K562 (cell line): Measurements from ENCODE around the gene NKAIN1. TPM values are rescaled to one million over a fixed set of nuclear protein-coding genes. Genes with fewer than 3 reads are reported as not detected.

ENCODE experiments used
- EHMT2 ChIP-seq: fragments of 450-650 bp; IDR thresholded peaks from 2 replicates; pipeline ENCODE4 v1.6.1; 2018; ENCODE audit warnings: antibody characterized with exemption
- EZH2 ChIP-seq: IDR thresholded peaks from 2 replicates; pipeline ENCODE4 v1.6.1; 2012; ENCODE audit warnings: low read depth, mild to moderate bottlenecking, inconsistent platforms, low read length, borderline replicate concordance
- FOS ChIP-seq: IDR thresholded peaks from 3 replicates; pipeline ENCODE4 v1.6.1; 2011; ENCODE audit not compliant: insufficient read length; ENCODE audit errors: extremely low read depth
- FOXM1 ChIP-seq, 2 experiments: fragments of 450-650 bp in 1 of 2; sonication (generic) in 1 of 2; formaldehyde crosslinking in 1 of 2; IDR thresholded peaks; 2 replicates each; pipeline versions ENCODE4 v1.6.1 to v1.9.0; 2017 to 2022; ENCODE audit warnings: low read depth in 2 of 2, mild to moderate bottlenecking in 2 of 2, missing genetic modification reagents in 1 of 2, moderate library complexity in 1 of 2
- MCM5 ChIP-seq: fragments of 450-650 bp; IDR thresholded peaks from 2 replicates; pipeline ENCODE4 v1.6.1; 2016; ENCODE audit warnings: low read depth
- MED1 ChIP-seq: sonication (generic); formaldehyde crosslinking; IDR thresholded peaks from 2 replicates; pipeline ENCODE4 v1.8.1; 2023; ENCODE audit warnings: missing genetic modification reagents, borderline replicate concordance
- OTX1 ChIP-seq: fragments of 450-650 bp; formaldehyde crosslinking; IDR thresholded peaks from 2 replicates; pipeline ENCODE4 v1.4.0; 2022; ENCODE audit warnings: mild to moderate bottlenecking
- PTBP1 ChIP-seq: fragments of 200-400 bp; formaldehyde crosslinking; IDR thresholded peaks from 2 replicates; pipeline ENCODE4 v1.6.1; 2017; ENCODE audit warnings: low read depth, low read length
- SIN3A ChIP-seq, 2 experiments: fragments of 150-350 bp in 1 of 2; IDR thresholded peaks; 2 replicates each; pipeline ENCODE4 v1.6.1; 2011 to 2016; ENCODE audit warnings: borderline replicate concordance in 2 of 2, low read depth in 2 of 2, low read length in 2 of 2, mild to moderate bottlenecking in 2 of 2, moderate library complexity in 2 of 2; ENCODE audit not compliant: control insufficient read depth in 1 of 2
- TAF9B ChIP-seq: fragments of 450-650 bp; IDR thresholded peaks from 2 replicates; pipeline ENCODE4 v1.6.1; 2018; ENCODE audit warnings: mild to moderate bottlenecking; ENCODE audit not compliant: partially characterized antibody
- ZBTB7A ChIP-seq: IDR thresholded peaks from 2 replicates; pipeline ENCODE4 v1.6.1; 2011; ENCODE audit warnings: low read depth, mild to moderate bottlenecking, low read length, moderate library complexity, borderline replicate concordance; ENCODE audit not compliant: control insufficient read depth
- ZNF274 ChIP-seq: IDR thresholded peaks from 2 replicates; pipeline ENCODE4 v1.6.1; 2011; ENCODE audit warnings: low read depth, mild to moderate bottlenecking, low read length, moderate library complexity, borderline replicate concordance
- ZNF583 ChIP-seq: fragments of 250-450 bp; sonication (Bioruptor Pico); IDR thresholded peaks from 2 replicates; pipeline ENCODE4 v1.4.0; 2020
- ZNF695 ChIP-seq: fragments of 450-650 bp; formaldehyde crosslinking; IDR thresholded peaks from 2 replicates; pipeline ENCODE4 v1.4.0; 2020; ENCODE audit warnings: mild to moderate bottlenecking, moderate library complexity
- polyA plus RNA-seq, 8 experiments: library from polyadenylated mRNA; depleted of rRNA in 4 of 8; stranded (reverse) in 5 of 8; unstranded in 3 of 8; fragments of >200 nt; fragmentation: Nextera tagmentation in 2 of 8; fragmentation: Illumina TruSeq in 1 of 8; extraction: Ambion mirVana in 2 of 8; extraction: Trizol in 1 of 8; gene quantifications; 2 replicates each; pipeline versions ENCODE4 v1.2.1 to v1.2.3, GENCODE V29; 2011 to 2014; ENCODE audit warnings: inconsistent platforms in 1 of 8, missing spikeins in 1 of 8
- total RNA-seq, 7 experiments: library from RNA; depleted of rRNA in 6 of 7; stranded (reverse); fragments of >200 nt in 6 of 7; fragmentation: Illumina TruSeq in 2 of 7; extraction: Trizol in 2 of 7; gene quantifications; 2 replicates each; pipeline versions ENCODE4 v1.2.1 to v1.2.3, GENCODE V29; 2011 to 2021; ENCODE audit warnings: low replicate concordance in 1 of 7
- TF ChIP-seq, protein P1 (sequence below): sonication (generic); formaldehyde crosslinking; IDR thresholded peaks from 2 replicates; pipeline ENCODE4 v1.8.0; 2022; ENCODE audit warnings: mild to moderate bottlenecking, missing genetic modification reagents
- TF ChIP-seq, protein P2 (sequence below): fragments of 150-350 bp; IDR thresholded peaks from 2 replicates; pipeline ENCODE4 v1.6.1; 2014; ENCODE audit warnings: low read depth, mild to moderate bottlenecking, low read length, borderline replicate concordance
- TF ChIP-seq, protein P3 (sequence below): fragments of 450-650 bp; formaldehyde crosslinking; conservative IDR thresholded peaks from 2 replicates; pipeline ENCODE4 v1.4.0; 2022; ENCODE audit warnings: mild to moderate bottlenecking, missing genetic modification characterization

The NKAIN1 gene
- total and polyA plus RNA-seq, 9 of the 15 experiments (the other 6 are each of a cell fraction or from before 2014, with no cell fraction given): 0.03 to 0.22 (median 0.04) TPM; not detected in 3

DNA sequence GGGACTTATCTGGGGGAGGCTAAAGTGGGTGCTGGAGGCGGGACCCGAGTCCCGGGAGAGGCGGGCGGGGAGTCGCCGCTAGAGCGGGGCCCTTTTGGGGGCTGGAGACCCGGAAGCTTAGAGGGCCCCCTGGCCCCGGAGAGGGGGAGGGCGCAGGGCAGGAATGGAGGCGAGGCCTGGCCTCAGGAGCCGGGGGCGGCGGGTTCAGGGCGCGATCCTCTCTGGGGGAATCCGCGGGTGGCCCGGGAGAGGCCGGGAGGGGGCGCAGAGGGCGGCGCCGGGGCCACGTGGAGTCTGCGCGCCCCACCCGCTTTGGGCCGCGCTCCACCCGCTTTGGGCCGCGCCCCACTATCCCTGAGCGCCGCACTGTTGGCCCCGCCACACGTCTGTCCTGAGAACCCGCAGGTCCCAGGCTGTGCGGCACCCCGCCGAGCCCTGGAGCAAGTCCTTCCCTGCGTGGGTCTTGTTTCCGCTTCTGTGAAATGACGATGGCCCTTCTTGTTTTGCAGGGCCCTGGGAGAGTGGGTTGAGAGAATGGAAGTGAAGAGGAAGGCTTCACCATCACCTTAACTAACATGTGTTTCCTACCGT lies 84.4 kb downstream of the NKAIN1 start (continued):
- TF ChIP-seq ZNF583 (CRISPR knock-in tag): 0 out of 2 replicates have a peak, but pooled peaks have one; percentile 67
- TF ChIP-seq PTBP1: no peak
- TF ChIP-seq ZNF274: no peak
- TF ChIP-seq EZH2: no peak
- no peak for TF ChIP-seq TAF9B
- TF ChIP-seq EHMT2: no peak
- TF ChIP-seq SIN3A (IDR thresholded peaks at IDR 0.05; ENCODE audit: borderline replicate concordance in 2 of 2, control insufficient read depth in 1 of 2, low read depth in 2 of 2, low read length in 2 of 2): peak; percentile 88 to 95; a peak in 2 of 4 replicates
- no peak for TF ChIP-seq MCM5
- TF ChIP-seq, protein P1, sequence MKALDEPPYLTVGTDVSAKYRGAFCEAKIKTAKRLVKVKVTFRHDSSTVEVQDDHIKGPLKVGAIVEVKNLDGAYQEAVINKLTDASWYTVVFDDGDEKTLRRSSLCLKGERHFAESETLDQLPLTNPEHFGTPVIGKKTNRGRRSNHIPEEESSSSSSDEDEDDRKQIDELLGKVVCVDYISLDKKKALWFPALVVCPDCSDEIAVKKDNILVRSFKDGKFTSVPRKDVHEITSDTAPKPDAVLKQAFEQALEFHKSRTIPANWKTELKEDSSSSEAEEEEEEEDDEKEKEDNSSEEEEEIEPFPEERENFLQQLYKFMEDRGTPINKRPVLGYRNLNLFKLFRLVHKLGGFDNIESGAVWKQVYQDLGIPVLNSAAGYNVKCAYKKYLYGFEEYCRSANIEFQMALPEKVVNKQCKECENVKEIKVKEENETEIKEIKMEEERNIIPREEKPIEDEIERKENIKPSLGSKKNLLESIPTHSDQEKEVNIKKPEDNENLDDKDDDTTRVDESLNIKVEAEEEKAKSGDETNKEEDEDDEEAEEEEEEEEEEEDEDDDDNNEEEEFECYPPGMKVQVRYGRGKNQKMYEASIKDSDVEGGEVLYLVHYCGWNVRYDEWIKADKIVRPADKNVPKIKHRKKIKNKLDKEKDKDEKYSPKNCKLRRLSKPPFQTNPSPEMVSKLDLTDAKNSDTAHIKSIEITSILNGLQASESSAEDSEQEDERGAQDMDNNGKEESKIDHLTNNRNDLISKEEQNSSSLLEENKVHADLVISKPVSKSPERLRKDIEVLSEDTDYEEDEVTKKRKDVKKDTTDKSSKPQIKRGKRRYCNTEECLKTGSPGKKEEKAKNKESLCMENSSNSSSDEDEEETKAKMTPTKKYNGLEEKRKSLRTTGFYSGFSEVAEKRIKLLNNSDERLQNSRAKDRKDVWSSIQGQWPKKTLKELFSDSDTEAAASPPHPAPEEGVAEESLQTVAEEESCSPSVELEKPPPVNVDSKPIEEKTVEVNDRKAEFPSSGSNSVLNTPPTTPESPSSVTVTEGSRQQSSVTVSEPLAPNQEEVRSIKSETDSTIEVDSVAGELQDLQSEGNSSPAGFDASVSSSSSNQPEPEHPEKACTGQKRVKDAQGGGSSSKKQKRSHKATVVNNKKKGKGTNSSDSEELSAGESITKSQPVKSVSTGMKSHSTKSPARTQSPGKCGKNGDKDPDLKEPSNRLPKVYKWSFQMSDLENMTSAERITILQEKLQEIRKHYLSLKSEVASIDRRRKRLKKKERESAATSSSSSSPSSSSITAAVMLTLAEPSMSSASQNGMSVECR: peak; percentile 91
- TF ChIP-seq FOXM1 (IDR thresholded peaks at IDR 0.05; ENCODE audit: low read depth): no peak
- TF ChIP-seq FOXM1 (CRISPR knock-in tag; IDR thresholded peaks at IDR 0.05; ENCODE audit: low read depth): no peak
- no peak for TF ChIP-seq OTX1 (CRISPR knock-in tag)
- TF ChIP-seq ZNF695: no peak
- TF ChIP-seq ZBTB7A: peak; percentile 99
- TF ChIP-seq, protein P2, sequence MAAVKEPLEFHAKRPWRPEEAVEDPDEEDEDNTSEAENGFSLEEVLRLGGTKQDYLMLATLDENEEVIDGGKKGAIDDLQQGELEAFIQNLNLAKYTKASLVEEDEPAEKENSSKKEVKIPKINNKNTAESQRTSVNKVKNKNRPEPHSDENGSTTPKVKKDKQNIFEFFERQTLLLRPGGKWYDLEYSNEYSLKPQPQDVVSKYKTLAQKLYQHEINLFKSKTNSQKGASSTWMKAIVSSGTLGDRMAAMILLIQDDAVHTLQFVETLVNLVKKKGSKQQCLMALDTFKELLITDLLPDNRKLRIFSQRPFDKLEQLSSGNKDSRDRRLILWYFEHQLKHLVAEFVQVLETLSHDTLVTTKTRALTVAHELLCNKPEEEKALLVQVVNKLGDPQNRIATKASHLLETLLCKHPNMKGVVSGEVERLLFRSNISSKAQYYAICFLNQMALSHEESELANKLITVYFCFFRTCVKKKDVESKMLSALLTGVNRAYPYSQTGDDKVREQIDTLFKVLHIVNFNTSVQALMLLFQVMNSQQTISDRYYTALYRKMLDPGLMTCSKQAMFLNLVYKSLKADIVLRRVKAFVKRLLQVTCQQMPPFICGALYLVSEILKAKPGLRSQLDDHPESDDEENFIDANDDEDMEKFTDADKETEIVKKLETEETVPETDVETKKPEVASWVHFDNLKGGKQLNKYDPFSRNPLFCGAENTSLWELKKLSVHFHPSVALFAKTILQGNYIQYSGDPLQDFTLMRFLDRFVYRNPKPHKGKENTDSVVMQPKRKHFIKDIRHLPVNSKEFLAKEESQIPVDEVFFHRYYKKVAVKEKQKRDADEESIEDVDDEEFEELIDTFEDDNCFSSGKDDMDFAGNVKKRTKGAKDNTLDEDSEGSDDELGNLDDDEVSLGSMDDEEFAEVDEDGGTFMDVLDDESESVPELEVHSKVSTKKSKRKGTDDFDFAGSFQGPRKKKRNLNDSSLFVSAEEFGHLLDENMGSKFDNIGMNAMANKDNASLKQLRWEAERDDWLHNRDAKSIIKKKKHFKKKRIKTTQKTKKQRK: no peak
- TF ChIP-seq, protein P3, sequence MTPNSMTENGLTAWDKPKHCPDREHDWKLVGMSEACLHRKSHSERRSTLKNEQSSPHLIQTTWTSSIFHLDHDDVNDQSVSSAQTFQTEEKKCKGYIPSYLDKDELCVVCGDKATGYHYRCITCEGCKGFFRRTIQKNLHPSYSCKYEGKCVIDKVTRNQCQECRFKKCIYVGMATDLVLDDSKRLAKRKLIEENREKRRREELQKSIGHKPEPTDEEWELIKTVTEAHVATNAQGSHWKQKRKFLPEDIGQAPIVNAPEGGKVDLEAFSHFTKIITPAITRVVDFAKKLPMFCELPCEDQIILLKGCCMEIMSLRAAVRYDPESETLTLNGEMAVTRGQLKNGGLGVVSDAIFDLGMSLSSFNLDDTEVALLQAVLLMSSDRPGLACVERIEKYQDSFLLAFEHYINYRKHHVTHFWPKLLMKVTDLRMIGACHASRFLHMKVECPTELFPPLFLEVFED (CRISPR knock-in tag): no peak
- TF ChIP-seq FOS: no peak
- TF ChIP-seq MED1 (CRISPR knock-in tag): no peak
